T-helper 1 cell treated with Interleukin-12 subunit alpha and Interleukin-12 subunit beta and Interleukin-4 antibody, amounts not matched to agents 30 μg/mL and 1 μg/mL, for 36 hours (primary cell): Measurements from ENCODE around the gene HAX1.
"Not testable (repeated sequence)": the region's sequence is repeated elsewhere in the genome, so short reads cannot be mapped to it uniquely, and the experiment has no call there.

Experiments
- H3K27ac Mint-ChIP-seq: one replicate; pipeline ENCODE4 v1.8.0; 2021; ENCODE audit warnings: mild to moderate bottlenecking, mixed read lengths
- H3K27me3 Mint-ChIP-seq: one replicate; pipeline ENCODE4 v1.8.0; 2021; ENCODE audit warnings: low read depth, mixed read lengths
- H3K36me3 Mint-ChIP-seq: one replicate; pipeline ENCODE4 v1.8.0; 2021; ENCODE audit warnings: low read depth, mixed read lengths
- H3K4me1 Mint-ChIP-seq: one replicate; pipeline ENCODE4 v1.8.0; 2021; ENCODE audit warnings: low read depth, mixed read lengths
- H3K4me3 Mint-ChIP-seq: one replicate; pipeline ENCODE4 v1.8.0; 2021; ENCODE audit warnings: mild to moderate bottlenecking, moderate library complexity, mixed read lengths
- H3K9me3 Mint-ChIP-seq: one replicate; pipeline ENCODE4 v1.8.0; 2021; ENCODE audit warnings: mixed read lengths

HAX1 gene

DNA sequence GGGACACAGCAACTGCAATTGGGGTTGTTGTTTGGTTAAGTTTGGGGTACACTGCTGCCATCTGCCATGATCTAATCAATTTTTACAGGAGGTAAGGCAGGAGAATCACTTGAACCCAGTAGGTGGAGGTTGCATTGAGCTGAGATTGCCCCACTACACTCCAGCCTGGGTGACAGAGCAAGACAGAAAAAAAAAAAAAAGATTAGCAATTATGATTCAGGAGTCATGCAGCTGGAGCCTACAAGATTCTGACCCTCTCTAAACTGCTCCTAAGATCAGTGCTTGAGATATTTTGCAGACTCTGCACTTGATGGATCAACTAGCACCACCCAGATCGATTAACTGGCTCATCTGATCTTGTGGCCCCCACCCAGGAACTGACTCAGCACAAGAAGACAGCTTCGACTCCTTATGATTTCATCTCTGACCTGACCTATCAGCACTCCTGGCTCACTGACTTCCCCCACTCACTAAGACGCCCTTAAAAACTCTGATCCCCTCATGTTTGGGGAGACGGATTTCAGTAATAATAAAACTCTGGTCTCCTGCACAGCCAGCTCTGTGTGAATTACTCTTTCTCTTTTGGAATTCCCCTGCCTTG lies 35.3 kb downstream of the HAX1 start:
- H3K27me3 Mint-ChIP-seq, H3K9me3 Mint-ChIP-seq, H3K36me3 Mint-ChIP-seq, H3K4me3 Mint-ChIP-seq: not testable (repeated sequence)
- Mint-ChIP-seq H3K27ac (peak overlapping the region; percentile 64), H3K4me1 (peaks cover 12% of the 10 kb centered on the region)

DNA sequence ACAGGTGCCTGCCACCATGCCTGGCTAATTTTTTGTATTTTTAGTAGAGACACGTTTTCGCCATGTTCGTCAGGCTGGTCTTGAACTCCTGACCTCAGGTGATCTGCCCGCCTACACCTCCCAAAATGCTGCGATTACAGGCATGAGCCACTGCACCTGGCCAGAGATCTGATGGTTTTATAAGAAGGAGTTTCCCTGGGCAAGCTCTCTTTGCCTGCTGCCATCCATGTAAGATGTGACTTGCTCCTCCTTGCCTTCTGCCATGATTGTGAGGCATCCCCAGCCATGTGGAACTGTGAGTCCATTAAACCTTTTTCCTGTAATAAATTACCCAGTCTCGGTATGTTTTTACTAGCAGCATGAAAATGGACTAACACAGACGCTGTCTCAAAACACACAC lies 36.7 kb downstream of the HAX1 start:
- not testable (repeated sequence) for H3K4me3 Mint-ChIP-seq, H3K27ac Mint-ChIP-seq

DNA sequence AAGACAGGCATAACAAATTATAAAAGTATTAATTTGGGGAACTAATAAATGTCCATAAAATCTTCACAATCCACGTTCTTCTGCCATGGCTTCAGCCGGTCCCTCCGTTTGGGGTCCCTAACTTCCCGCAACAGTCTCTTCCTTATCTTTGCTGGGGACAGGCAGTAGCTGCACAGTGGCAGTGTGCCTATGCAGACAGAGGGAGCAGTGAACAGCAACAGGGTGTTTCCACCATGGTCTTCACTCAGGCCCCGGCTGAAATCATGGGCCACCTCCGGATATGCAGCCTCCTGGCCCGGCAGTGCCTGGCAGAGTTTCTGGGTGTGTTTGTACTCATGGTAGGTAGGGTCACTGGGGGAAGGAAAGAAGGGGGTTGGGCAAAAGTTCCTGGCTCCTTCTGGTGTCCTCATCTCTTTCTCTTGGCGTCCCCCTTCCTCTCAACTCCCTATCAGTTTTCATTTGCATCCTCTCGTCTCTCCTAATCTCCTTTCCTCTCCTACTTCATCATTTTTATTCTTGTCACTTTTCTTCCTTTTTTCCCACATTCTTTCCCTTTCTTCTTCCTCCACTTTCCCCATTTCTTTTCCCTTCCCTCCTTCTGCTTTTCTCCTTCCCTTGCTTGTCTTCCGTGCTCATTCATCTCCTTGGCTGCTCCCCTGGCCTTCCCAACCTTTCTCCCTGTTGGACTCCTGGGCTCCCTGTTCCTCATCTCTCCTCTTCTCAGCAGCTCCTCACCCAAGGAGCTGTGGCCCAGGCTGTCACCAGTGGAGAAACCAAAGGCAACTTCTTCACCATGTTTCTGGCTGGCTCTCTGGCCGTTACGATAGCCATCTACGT lies 40.0 kb downstream of the HAX1 start:
- H3K4me1 Mint-ChIP-seq: peaks cover 11% of the 10 kb centered on the region
- H3K27me3 Mint-ChIP-seq, H3K36me3 Mint-ChIP-seq, H3K4me3 Mint-ChIP-seq, H3K27ac Mint-ChIP-seq: not testable (repeated sequence)
- H3K9me3 Mint-ChIP-seq: peaks cover 10% of the 10 kb centered on the region

More for the DNA sequence above, 36.7 kb downstream of the HAX1 start:
- H3K27me3 Mint-ChIP-seq, H3K9me3 Mint-ChIP-seq, H3K36me3 Mint-ChIP-seq: not testable (repeated sequence)
- peaks cover 12% of the 10 kb centered on the region for H3K4me1 Mint-ChIP-seq

DNA sequence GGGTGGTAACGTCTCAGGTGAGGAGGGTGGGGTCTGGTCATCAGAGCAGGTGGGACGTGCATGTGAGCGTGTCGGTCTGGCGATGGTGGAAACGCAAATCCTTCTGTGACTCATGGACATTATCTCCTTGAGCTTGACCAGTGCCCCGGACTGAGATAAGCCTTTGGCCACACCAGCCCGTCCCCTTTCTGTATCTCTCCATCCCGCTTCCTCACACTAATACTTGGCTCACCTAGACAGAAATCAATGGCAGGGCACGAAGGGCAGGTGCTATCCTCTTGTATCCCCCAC lies 40.6 kb downstream of the HAX1 start:
- Mint-ChIP-seq H3K27ac (no peak overlapping the region), H3K9me3 (peaks cover 14% of the 10 kb centered on the region), H3K36me3 (peaks cover 6% of the 10 kb centered on the region), H3K27me3 (peaks cover 10% of the 10 kb centered on the region), H3K4me1 (peaks cover 6% of the 10 kb centered on the region), H3K4me3 (no peak overlapping the region)

DNA sequence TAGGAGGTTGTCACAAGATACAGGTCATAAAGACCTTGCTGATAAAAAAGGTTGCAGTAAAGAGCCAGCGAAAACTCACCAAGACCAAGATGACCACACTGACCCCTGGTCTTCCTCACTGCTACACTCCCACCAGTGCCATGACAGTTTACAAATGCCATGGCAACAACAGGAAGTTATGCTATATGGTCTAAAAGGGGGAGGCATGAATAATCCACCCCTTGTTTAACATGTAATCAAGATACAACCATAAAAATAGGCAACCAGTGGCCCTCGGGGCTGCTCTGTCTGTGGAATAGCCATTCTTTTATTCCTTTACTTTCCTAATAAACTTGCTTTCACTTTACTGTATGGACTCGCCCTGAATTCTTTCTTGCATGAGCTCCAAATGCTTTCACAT lies 41.8 kb downstream of the HAX1 start:
- not testable (repeated sequence) for H3K4me3 Mint-ChIP-seq, H3K4me1 Mint-ChIP-seq, H3K36me3 Mint-ChIP-seq, H3K27ac Mint-ChIP-seq
- peaks cover 13% of the 10 kb centered on the region for H3K27me3 Mint-ChIP-seq
- peaks cover 14% of the 10 kb centered on the region for H3K9me3 Mint-ChIP-seq

DNA sequence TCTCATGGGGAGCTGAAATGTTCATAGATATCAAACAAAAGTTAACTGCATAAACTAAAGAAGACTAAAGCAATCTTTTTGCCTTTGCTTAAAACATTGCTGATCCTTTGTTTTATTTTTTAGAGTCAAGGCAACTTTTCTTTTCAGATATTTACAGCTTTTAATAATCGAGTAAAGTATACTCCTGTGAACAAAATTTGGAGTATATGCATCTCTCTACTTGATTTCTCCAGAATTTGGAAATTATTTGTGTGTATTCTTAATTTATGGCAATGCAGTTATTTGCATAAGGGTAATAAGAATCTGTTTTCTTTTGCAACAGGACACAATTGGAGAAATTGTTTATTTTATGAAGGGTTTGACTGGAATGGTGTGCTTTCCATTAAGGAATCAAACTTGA lies 44.3 kb downstream of the HAX1 start:
- no peak overlapping the region for H3K4me3 Mint-ChIP-seq
- H3K36me3 Mint-ChIP-seq: peaks cover 3% of the 10 kb centered on the region
- peaks cover 21% of the 10 kb centered on the region for H3K27me3 Mint-ChIP-seq

DNA sequence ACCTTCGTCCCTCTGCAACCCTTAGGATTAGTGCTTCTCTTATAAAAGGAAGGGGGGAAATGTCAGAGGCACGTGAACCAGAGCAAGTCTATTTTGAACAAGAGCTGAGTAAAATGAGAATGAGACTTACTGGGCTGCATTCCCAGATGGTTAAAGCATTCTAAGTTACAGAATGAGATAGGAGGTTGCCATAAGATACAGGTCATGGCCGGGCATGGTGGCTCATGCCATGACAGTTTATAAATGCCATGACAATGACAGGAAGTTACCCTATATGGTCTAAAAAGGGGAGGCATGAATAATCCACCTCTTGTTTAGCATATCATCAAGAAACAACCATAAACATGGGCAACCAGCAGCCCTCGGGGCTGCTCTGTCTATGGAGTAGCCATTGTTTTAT lies 46.0 kb downstream of the HAX1 start:
- Mint-ChIP-seq H3K27me3 (peaks cover 36% of the 10 kb centered on the region), H3K36me3 (peaks cover 3% of the 10 kb centered on the region), H3K27ac (no peak overlapping the region), H3K9me3 (peaks cover 14% of the 10 kb centered on the region), H3K4me1 (peaks cover 1% of the 10 kb centered on the region), H3K4me3 (no peak overlapping the region)

More for the DNA sequence above, 44.3 kb downstream of the HAX1 start:
- H3K27ac Mint-ChIP-seq: no peak overlapping the region
- peaks cover 14% of the 10 kb centered on the region for H3K9me3 Mint-ChIP-seq
- peaks cover 1% of the 10 kb centered on the region for H3K4me1 Mint-ChIP-seq

DNA sequence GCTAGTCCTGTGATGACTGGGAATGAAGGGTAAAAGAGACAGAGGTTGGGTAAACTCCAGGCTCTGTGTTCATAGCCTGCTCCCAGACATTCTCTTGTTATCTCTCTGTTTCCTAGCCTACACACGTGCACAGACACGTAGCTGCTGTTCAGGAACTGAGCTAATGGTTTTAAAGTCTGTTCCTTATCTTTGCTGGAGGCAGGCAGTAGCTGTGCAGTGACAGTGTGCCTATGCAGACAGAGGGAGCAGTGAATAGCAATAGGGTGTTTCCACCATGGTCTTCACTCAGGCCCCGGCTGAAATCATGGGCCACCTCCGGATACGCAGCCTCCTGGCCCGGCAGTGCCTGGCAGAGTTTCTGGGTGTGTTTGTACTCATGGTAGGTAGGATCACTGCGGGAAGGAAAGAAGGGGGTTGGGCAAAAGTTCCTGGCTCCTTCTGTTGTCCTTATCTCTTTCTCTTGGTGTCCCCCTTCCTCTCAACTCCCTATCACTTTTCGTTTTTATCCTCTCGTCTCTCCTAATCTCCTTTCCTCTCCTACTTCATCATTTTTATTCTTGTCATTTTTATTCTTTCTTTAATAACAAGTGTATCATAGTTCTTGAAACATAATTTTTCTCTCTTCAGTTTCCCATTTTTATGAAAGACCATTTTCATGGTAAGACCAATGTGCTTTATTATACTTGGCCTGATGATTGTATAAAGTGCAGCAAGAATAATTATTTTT lies 48.6 kb downstream of the HAX1 start, which contains the start of gene AQP10:
Gene AQP10, plus strand, starts transcription at position 212 of the 727 bp plus-strand sequence. Its CDS starts 63 bp downstream, at position 275.
- peaks cover 14% of the 10 kb centered on the region for H3K9me3 Mint-ChIP-seq
- H3K36me3 Mint-ChIP-seq: peaks cover 3% of the 10 kb centered on the region
- H3K27me3 Mint-ChIP-seq: peaks cover 47% of the 10 kb centered on the region
- H3K27ac Mint-ChIP-seq: no peak within 1 kb of the TSS
- H3K4me3 Mint-ChIP-seq: no peak within 1 kb of the TSS
- peaks cover 7% of the 10 kb centered on the region for H3K4me1 Mint-ChIP-seq

DNA sequence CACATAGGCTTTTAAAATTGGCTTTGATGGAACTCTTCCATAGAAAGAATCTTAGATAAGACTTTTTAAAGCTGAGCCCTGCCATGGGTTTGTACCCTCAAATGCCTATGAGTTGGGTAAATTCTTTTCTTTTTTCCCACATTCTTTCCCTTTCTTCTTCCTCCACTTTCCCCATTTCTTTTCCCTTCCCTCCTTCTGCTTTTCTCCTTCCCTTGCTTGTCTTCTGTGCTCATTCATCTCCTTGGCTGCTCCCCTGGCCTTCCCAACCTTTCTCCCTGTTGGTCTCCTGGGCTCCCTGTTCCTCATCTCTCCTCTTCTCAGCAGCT lies 49.1 kb downstream of the HAX1 start:
- peaks cover 12% of the 10 kb centered on the region for H3K9me3 Mint-ChIP-seq
- not testable (repeated sequence) for H3K4me3 Mint-ChIP-seq, H3K36me3 Mint-ChIP-seq, H3K27ac Mint-ChIP-seq
- H3K4me1 Mint-ChIP-seq: peaks cover 10% of the 10 kb centered on the region
- H3K27me3 Mint-ChIP-seq: peaks cover 47% of the 10 kb centered on the region

DNA sequence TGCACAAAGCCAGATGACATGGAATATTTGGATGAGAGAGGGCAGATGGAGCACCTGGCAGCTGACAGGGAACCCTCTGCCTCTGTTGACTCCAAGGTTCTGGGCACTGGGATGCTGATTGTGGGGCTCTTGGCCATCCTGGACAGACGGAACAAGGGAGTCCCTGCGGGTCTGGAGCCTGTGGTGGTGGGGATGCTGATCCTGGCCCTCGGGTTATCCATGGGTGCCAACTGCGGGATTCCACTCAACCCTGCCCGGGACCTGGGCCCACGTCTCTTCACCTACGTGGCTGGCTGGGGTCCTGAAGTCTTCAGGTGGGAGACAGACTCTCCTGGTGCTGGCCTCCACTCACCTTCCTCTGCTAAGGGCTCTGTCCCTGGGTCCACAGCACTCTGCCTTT lies 51.1 kb downstream of the HAX1 start:
- Mint-ChIP-seq H3K36me3 (no peaks in the 10 kb centered on the region), H3K4me1 (peaks cover 23% of the 10 kb centered on the region), H3K27ac (no peak overlapping the region), H3K4me3 (no peak overlapping the region), H3K9me3 (no peaks in the 10 kb centered on the region), H3K27me3 (peaks cover 34% of the 10 kb centered on the region)

DNA sequence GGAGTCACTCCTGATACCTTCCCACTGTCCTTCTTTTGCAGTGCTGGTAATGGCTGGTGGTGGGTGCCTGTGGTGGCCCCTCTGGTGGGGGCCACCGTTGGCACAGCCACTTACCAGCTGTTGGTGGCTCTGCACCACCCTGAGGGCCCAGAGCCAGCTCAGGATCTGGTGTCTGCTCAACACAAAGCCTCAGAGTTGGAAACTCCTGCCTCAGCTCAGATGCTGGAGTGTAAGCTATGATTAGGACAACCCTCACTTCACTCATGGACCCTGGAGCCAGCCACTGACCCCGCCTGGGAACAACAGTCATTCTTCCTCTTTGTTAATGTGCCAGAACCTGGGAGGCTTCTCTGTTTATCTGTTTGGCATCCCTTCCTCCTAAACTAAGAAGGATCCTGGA lies 51.8 kb downstream of the HAX1 start:
- Mint-ChIP-seq H3K9me3 (no peaks in the 10 kb centered on the region), H3K4me1 (peaks cover 26% of the 10 kb centered on the region), H3K27ac (peak overlapping the region; percentile 31), H3K36me3 (no peaks in the 10 kb centered on the region), H3K4me3 (peak overlapping the region; percentile 94), H3K27me3 (peaks cover 34% of the 10 kb centered on the region)

DNA sequence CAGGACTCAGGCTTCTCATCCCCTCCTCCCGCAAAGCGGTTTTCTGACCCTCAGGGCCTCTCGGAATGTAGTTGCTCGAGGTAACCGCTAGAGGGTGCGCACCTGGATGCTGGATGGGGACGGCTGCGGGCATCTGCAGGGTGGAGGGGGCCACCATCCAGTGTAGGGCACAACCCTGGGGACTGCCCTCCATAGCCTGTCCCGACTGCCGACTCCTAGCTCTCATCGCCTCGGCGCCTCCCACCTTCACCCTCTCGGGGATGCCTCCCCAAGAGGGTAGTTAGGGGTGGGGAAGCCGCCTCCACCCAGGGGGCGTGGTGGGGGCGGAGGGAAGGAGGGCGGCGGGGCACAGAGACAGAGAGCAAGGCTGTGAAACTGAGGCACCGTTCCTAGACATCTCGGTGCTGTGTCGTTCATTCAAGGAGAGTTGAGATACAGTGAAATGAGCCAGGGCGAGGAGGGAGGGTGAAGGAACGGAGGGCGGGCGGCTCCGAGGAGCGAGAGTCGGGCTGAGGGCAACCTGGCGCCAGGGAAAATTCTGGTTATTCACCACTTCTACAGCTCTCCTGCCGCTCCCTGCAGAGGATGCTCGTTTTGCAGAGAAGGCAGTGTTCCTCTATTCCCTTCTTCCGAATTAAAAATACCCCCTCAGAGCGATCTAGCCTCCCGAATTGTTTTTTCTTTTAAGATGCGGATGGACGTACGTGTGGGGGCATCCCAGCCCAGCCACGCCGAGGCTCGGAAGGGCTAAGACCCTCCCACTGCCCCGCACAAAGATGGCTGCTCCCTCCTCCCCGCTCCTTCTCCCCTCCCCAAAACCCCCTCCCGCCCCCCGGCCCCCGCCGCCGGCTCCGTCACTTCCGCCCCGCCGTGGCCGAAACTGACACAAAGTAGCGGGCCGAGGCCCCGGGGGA lies 52.5 kb downstream of the HAX1 start, which contains the start of gene ATP8B2:
Gene ATP8B2, plus strand, starts transcription at position 857 of the 914 bp plus-strand sequence. CDS start 2,617 bp downstream, outside the sequence.
- Mint-ChIP-seq H3K4me3 (peak within 1 kb of the TSS; percentile 94), H3K27ac (peak within 1 kb of the TSS; percentile 92), H3K27me3 (peaks cover 34% of the 10 kb centered on the region)

More for the DNA sequence above, 52.5 kb downstream of the HAX1 start, which contains the start of gene ATP8B2:
- Mint-ChIP-seq H3K4me1 (peaks cover 33% of the 10 kb centered on the region), H3K9me3 (no peaks in the 10 kb centered on the region), H3K36me3 (peaks cover 5% of the 10 kb centered on the region)
